H9 (cell line): ENCODE measurements around the gene DACH1. TPM values are rescaled to one million over a fixed set of nuclear protein-coding genes. Genes with fewer than 3 reads are reported as not detected.

ENCODE experiments used
- DNase-seq: peaks from one replicate; pipeline ENCODE4 v3.0.0-alpha.2; 2017
- H2AFZ ChIP-seq: one replicate; pipeline ENCODE4 v1.6.1; 2013; ENCODE audit warnings: mild to moderate bottlenecking, low read length, control low read depth, moderate library complexity
- H2AK5ac ChIP-seq: 2 replicates; pipeline ENCODE4 v1.6.1; 2013; ENCODE audit warnings: low read length, control low read depth, mixed read lengths; ENCODE audit not compliant: insufficient read length
- H2BK120ac ChIP-seq: one replicate; pipeline ENCODE4 v1.6.1; 2013; ENCODE audit warnings: low read depth, mild to moderate bottlenecking, low read length, control low read depth, inconsistent platforms; ENCODE audit not compliant: poor library complexity, severe bottlenecking
- H2BK12ac ChIP-seq: 2 replicates; pipeline ENCODE4 v1.6.1; 2013; ENCODE audit warnings: low read length, control low read depth, mixed read lengths, low read depth; ENCODE audit not compliant: insufficient read length
- H2BK15ac ChIP-seq: 2 replicates; pipeline ENCODE4 v1.6.1; 2013; ENCODE audit warnings: low read depth, low read length, control low read depth
- H2BK20ac ChIP-seq: one replicate; pipeline ENCODE4 v1.6.1; 2013; ENCODE audit warnings: low read depth, mild to moderate bottlenecking, low read length, control low read depth, inconsistent platforms; ENCODE audit not compliant: poor library complexity, severe bottlenecking
- H2BK5ac ChIP-seq: 2 replicates; pipeline ENCODE4 v1.6.1; 2013; ENCODE audit warnings: low read length, control low read depth, mixed read lengths; ENCODE audit not compliant: insufficient read length
- H3K14ac ChIP-seq: 2 replicates; pipeline ENCODE4 v1.6.1; 2013; ENCODE audit warnings: low read length, control low read depth; ENCODE audit not compliant: insufficient read depth
- H3K18ac ChIP-seq: 2 replicates; pipeline ENCODE4 v1.6.1; 2013; ENCODE audit warnings: low read depth, mild to moderate bottlenecking, mixed read lengths, low read length, control low read depth; ENCODE audit not compliant: insufficient read length
- H3K23ac ChIP-seq: 2 replicates; pipeline ENCODE4 v1.6.1; 2013; ENCODE audit warnings: low read length, control low read depth, mixed read lengths, low read depth; ENCODE audit not compliant: insufficient read length
- H3K23me2 ChIP-seq: 2 replicates; pipeline ENCODE4 v1.6.1; 2013; ENCODE audit warnings: low read depth, mild to moderate bottlenecking, mixed read lengths, low read length, control low read depth; ENCODE audit not compliant: insufficient read length, poor library complexity, severe bottlenecking
- H3K27ac ChIP-seq: 2 replicates; pipeline ENCODE4 v1.5.1; 2013; ENCODE audit warnings: low read length, control low read depth, mixed read lengths, low read depth; ENCODE audit not compliant: insufficient read length
- H3K27me3 ChIP-seq: 2 replicates; pipeline ENCODE4 v1.6.1; 2013; ENCODE audit warnings: low read length, control low read depth, inconsistent platforms; ENCODE audit not compliant: insufficient read depth
- H3K4ac ChIP-seq: 2 replicates; pipeline ENCODE4 v1.6.1; 2013; ENCODE audit warnings: low read depth, mild to moderate bottlenecking, control low read depth, inconsistent platforms, low read length, moderate library complexity
- H3K4me1 ChIP-seq: 2 replicates; pipeline ENCODE4 v1.6.1; 2013; ENCODE audit warnings: low read length, control low read depth, inconsistent platforms; ENCODE audit not compliant: insufficient read depth
- H3K4me2 ChIP-seq: 2 replicates; pipeline ENCODE4 v1.6.1; 2013; ENCODE audit warnings: low read length, control low read depth, mixed read lengths; ENCODE audit not compliant: insufficient read length, insufficient read depth
- H3K56ac ChIP-seq: 2 replicates; pipeline ENCODE4 v1.6.1; 2013; ENCODE audit warnings: low read depth, mild to moderate bottlenecking, mixed read lengths, low read length, control low read depth; ENCODE audit not compliant: insufficient read length
- H3K79me1 ChIP-seq: 2 replicates; pipeline ENCODE4 v1.6.1; 2013; ENCODE audit warnings: low read depth, mild to moderate bottlenecking, moderate library complexity, low read length, control low read depth, inconsistent platforms; ENCODE audit not compliant: insufficient read depth, poor library complexity, severe bottlenecking
- H3K79me2 ChIP-seq: 2 replicates; pipeline ENCODE4 v1.6.1; 2013; ENCODE audit warnings: low read length, control low read depth, inconsistent platforms; ENCODE audit not compliant: insufficient read depth
- H3K9ac ChIP-seq: 2 replicates; pipeline ENCODE4 v1.6.1; 2013; ENCODE audit warnings: low read length, control low read depth, mixed read lengths; ENCODE audit not compliant: insufficient read length; ENCODE audit errors: extremely low read depth
- H3K9me3 ChIP-seq: one replicate; pipeline ENCODE4 v1.6.1; 2013; ENCODE audit warnings: low read depth, low read length, inconsistent platforms; ENCODE audit not compliant: control insufficient read depth
- H3T11ph ChIP-seq: one replicate; pipeline ENCODE4 v1.6.1; 2013; ENCODE audit warnings: mild to moderate bottlenecking, low read length, control low read depth, inconsistent platforms
- H4K20me1 ChIP-seq: one replicate; pipeline ENCODE4 v1.6.1; 2013; ENCODE audit not compliant: control insufficient read depth, insufficient read length, insufficient read depth
- H4K5ac ChIP-seq: 2 replicates; pipeline ENCODE4 v1.6.1; 2013; ENCODE audit warnings: low read depth, mild to moderate bottlenecking, mixed read lengths, low read length, control low read depth; ENCODE audit not compliant: insufficient read length
- H4K8ac ChIP-seq: replicated peaks from 2 replicates; pipeline ENCODE4 v1.6.1; 2013; ENCODE audit warnings: low read length, control low read depth, mixed read lengths, low read depth; ENCODE audit not compliant: insufficient read length
- H4K91ac ChIP-seq: 2 replicates; pipeline ENCODE4 v1.6.1; 2013; ENCODE audit warnings: low read depth, mild to moderate bottlenecking, moderate library complexity, mixed read lengths, low read length, control low read depth; ENCODE audit not compliant: insufficient read length
- H3K27ac Mint-ChIP-seq, 3 experiments: 2 replicates in 2 of 3; 3 replicates in 1 of 3; pipeline ENCODE4 v1.8.0; 2020 to 2021; ENCODE audit warnings: mixed read lengths in 3 of 3, mild to moderate bottlenecking in 1 of 3, moderate library complexity in 1 of 3
- H3K27me3 Mint-ChIP-seq: 2 replicates; pipeline ENCODE4 v1.8.0; 2021; ENCODE audit warnings: low read depth, mild to moderate bottlenecking, moderate library complexity, mixed read lengths
- H3K36me3 Mint-ChIP-seq, 3 experiments: 2 replicates in 2 of 3; 3 replicates in 1 of 3; pipeline ENCODE4 v1.8.0; 2020 to 2021; ENCODE audit warnings: low read depth in 3 of 3, mixed read lengths in 3 of 3; ENCODE audit not compliant: insufficient read depth in 1 of 3
- H3K4me1 Mint-ChIP-seq, 2 experiments: 2 replicates each; pipeline ENCODE4 v1.8.0; 2020; ENCODE audit warnings: mixed read lengths in 2 of 2
- H3K4me3 Mint-ChIP-seq, 2 experiments: 2 replicates in 1 of 2; 3 replicates in 1 of 2; pipeline ENCODE4 v1.8.0; 2020 to 2021; ENCODE audit warnings: mild to moderate bottlenecking in 2 of 2, mixed read lengths in 2 of 2, moderate library complexity in 1 of 2
- H3K9me3 Mint-ChIP-seq, 2 experiments: 2 replicates in 1 of 2; 3 replicates in 1 of 2; pipeline ENCODE4 v1.8.0; 2020; ENCODE audit warnings: mild to moderate bottlenecking in 2 of 2, mixed read lengths in 2 of 2, moderate library complexity in 1 of 2
- WGBS: extraction: QIAGEN DNeasy Blood & Tissue Kit; methylation state at CpG from one replicate; pipeline ENCODE4 v1.1.7; 2013; ENCODE audit warnings: missing lambda C conversion rate, low lambda C conversion rate, mixed read lengths; ENCODE audit not compliant: insufficient read length; ENCODE audit errors: extremely low coverage; 5-methylcytosine and 5-hydroxymethylcytosine counted together
- total RNA-seq: library from RNA; stranded (reverse); gene quantifications from 2 replicates; pipeline ENCODE4 v1.2.1, GENCODE V29; 2021
- TF ChIP-seq, protein P1 (sequence below): fragments of 200-600 bp; sonication (generic); conservative IDR thresholded peaks from 3 replicates; pipeline ENCODE4 v1.8.0; 2021; ENCODE audit warnings: antibody characterized with exemption, mild to moderate bottlenecking

DACH1 gene
- total RNA-seq, 1 experiment from 2014 or later: not detected

DNA sequence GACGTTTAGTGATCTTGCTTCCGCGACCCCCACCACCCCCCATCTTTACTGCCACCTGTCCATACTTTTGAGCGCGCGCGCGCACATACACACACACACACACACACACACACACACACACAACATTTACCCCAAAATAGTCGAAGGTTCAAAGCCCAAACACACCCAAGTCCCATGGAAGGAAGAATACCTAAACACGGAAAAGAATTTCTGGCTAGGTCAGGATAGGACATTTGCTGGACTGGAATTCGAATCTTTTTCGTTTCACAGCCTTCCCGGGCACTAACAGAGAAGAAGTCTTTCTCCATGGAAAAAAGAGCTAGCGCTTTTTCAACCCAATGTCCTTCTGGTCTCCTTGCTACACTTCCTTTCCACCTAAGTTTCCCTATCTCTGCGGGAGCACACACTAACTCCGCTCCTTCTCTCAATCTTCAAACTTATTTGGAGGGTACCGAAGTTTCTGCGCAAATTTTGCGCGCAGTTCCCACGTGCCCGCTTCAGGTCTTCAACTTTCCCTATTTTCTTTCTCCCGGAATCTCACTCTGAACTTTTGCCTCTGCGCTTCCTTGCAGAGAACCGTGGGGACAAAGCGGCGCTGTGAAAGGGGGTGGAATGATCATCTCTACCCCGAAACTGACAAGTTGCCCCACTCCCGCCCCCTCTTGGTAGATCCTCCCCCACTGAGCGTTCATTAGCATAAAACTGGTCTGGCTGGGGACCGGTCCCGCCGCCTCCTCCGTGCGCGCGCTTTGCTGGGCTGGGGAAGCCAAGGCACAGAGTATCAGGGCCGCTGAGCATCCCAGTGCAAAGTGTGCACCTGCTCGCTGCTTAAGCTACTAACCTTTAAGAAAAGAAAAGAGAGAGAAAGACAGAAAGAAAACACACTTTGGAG, 2.7 kb downstream of the DACH1 start:
- Histone ChIP-seq H4K5ac (no peak overlapping the region), H3K4me2 (peak overlapping the region; percentile 65), H3K4me1 (no peaks in the 10 kb centered on the region), H3T11ph (no peak overlapping the region), H3K79me2 (no peaks in the 10 kb centered on the region), H3K9ac (no peak overlapping the region), H2AK5ac (no peak overlapping the region), H3K14ac (no peak overlapping the region), H4K8ac (no peak overlapping the region), H3K4ac (no peak overlapping the region), H3K27me3 (peaks cover 24% of the 10 kb centered on the region; the same call in 1 of the 2 replicates), H3K56ac (no peak overlapping the region), H2BK12ac (no peak overlapping the region), H3K18ac (no peak overlapping the region), H3K27ac (no peak overlapping the region), H2BK120ac (no peak overlapping the region), H4K20me1 (no peaks in the 10 kb centered on the region), H3K79me1 (no peaks in the 10 kb centered on the region), H2BK15ac (no peak overlapping the region), H2AFZ (no peak overlapping the region), H4K91ac (no peak overlapping the region), H3K23ac (no peak overlapping the region), H3K23me2 (peaks cover 34% of the 10 kb centered on the region), H2BK5ac (no peak overlapping the region), H3K9me3 (no peaks in the 10 kb centered on the region), H2BK20ac (no peak overlapping the region)
- H3K27me3 Mint-ChIP-seq: peaks cover 88% of the 10 kb centered on the region
- no peaks in the 10 kb centered on the region for H3K36me3 Mint-ChIP-seq
- H3K4me1 Mint-ChIP-seq: peaks cover 20 to 33% of the 10 kb centered on the region in 2 experiments
- WGBS: no CpG with 5 or more reads among the region's 39 CpGs
- no peak overlapping the region for H3K27ac Mint-ChIP-seq
- TF ChIP-seq, protein P1, sequence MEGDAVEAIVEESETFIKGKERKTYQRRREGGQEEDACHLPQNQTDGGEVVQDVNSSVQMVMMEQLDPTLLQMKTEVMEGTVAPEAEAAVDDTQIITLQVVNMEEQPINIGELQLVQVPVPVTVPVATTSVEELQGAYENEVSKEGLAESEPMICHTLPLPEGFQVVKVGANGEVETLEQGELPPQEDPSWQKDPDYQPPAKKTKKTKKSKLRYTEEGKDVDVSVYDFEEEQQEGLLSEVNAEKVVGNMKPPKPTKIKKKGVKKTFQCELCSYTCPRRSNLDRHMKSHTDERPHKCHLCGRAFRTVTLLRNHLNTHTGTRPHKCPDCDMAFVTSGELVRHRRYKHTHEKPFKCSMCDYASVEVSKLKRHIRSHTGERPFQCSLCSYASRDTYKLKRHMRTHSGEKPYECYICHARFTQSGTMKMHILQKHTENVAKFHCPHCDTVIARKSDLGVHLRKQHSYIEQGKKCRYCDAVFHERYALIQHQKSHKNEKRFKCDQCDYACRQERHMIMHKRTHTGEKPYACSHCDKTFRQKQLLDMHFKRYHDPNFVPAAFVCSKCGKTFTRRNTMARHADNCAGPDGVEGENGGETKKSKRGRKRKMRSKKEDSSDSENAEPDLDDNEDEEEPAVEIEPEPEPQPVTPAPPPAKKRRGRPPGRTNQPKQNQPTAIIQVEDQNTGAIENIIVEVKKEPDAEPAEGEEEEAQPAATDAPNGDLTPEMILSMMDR: no peak
- DNase-seq: peak; percentile 55
- H3K9me3 Mint-ChIP-seq: no peaks in the 10 kb centered on the region
- H3K4me3 Mint-ChIP-seq: peak overlapping the region; percentile 85 to 97
